A549 (cell line): ENCODE data around the gene UTF1. TPM values are rescaled to one million over a fixed set of nuclear protein-coding genes. Genes with fewer than 3 reads are reported as not detected.

Experiments used
- CBX2 ChIP-seq: fragments of 200-600 bp; sonication (generic); IDR thresholded peaks from 2 replicates; pipeline ENCODE4 v1.6.1; 2016; ENCODE audit warnings: low read depth, mild to moderate bottlenecking, borderline replicate concordance
- CBX8 ChIP-seq: fragments of 200-600 bp; sonication (generic); IDR thresholded peaks from 2 replicates; pipeline ENCODE4 v1.6.1; 2016
- CEBPB ChIP-seq, 2 experiments: fragments of >200 bp in 1 of 2; sonication (Bioruptor Twin) in 1 of 2; formaldehyde crosslinking in 1 of 2; IDR thresholded peaks; 2 replicates each; pipeline ENCODE4 v1.6.1; 2012 to 2016
- EHF ChIP-seq: fragments of 250-450 bp; sonication (Bioruptor Pico); IDR thresholded peaks from 2 replicates; pipeline ENCODE4 v1.5.0; 2020; ENCODE audit warnings: mild to moderate bottlenecking
- EHMT2 ChIP-seq: fragments of 200-600 bp; sonication (generic); IDR thresholded peaks from 2 replicates; pipeline ENCODE4 v1.6.1; 2016; ENCODE audit warnings: antibody characterized with exemption, low read depth, mild to moderate bottlenecking, moderate library complexity
- ESRRA ChIP-seq: fragments of 150-350 bp; IDR thresholded peaks from 2 replicates; pipeline ENCODE4 v1.6.1; 2014; ENCODE audit warnings: mild to moderate bottlenecking, low read length, borderline replicate concordance
- FOSB ChIP-seq: fragments of 250-450 bp; sonication (Bioruptor Pico); IDR thresholded peaks from 2 replicates; pipeline ENCODE4 v1.5.0; 2020; ENCODE audit warnings: mild to moderate bottlenecking, moderate library complexity
- GATA3 ChIP-seq: IDR thresholded peaks from 2 replicates; pipeline ENCODE4 v1.6.1; 2012; ENCODE audit warnings: borderline replicate concordance
- HDAC2 ChIP-seq: fragments of 200-600 bp; sonication (generic); IDR thresholded peaks from 2 replicates; pipeline ENCODE4 v1.6.1; 2016
- HOXA7 ChIP-seq: fragments of 250-450 bp; sonication (Bioruptor Pico); IDR thresholded peaks from 2 replicates; pipeline ENCODE4 v1.5.0; 2020; ENCODE audit warnings: mild to moderate bottlenecking, moderate library complexity
- HOXB5 ChIP-seq: fragments of 250-450 bp; sonication (Bioruptor Pico); IDR thresholded peaks from 2 replicates; pipeline ENCODE4 v1.5.0; 2020; ENCODE audit warnings: mild to moderate bottlenecking, moderate library complexity
- JUN ChIP-seq, 2 experiments: fragments of >200 bp; sonication (Bioruptor Twin); formaldehyde crosslinking; IDR thresholded peaks; 2 replicates in 1 of 2; 3 replicates in 1 of 2; pipeline ENCODE4 v1.6.1; 2016 to 2017
- JUNB ChIP-seq: fragments of >200 bp; sonication (Bioruptor Twin); formaldehyde crosslinking; IDR thresholded peaks from 2 replicates; pipeline ENCODE4 v1.6.1; 2016
- KDM1A ChIP-seq: fragments of 200-600 bp; sonication (generic); IDR thresholded peaks from 2 replicates; pipeline ENCODE4 v1.6.1; 2016; ENCODE audit warnings: low read depth, mild to moderate bottlenecking
- KDM5A ChIP-seq: fragments of 200-600 bp; sonication (generic); IDR thresholded peaks from 2 replicates; pipeline ENCODE4 v1.6.1; 2016; ENCODE audit warnings: antibody characterized with exemption, mild to moderate bottlenecking
- MAFK ChIP-seq: fragments of 450-650 bp; IDR thresholded peaks from 2 replicates; pipeline ENCODE4 v1.6.1; 2014; ENCODE audit not compliant: partially characterized antibody
- MYC ChIP-seq: IDR thresholded peaks from 2 replicates; pipeline ENCODE4 v1.6.1; 2012; ENCODE audit warnings: mild to moderate bottlenecking, inconsistent platforms, low read length, improper control_type of control experiment, borderline replicate concordance
- PHF8 ChIP-seq: fragments of 200-600 bp; sonication (generic); IDR thresholded peaks from 2 replicates; pipeline ENCODE4 v1.6.1; 2016; ENCODE audit warnings: low read depth, mild to moderate bottlenecking, antibody characterized with exemption, moderate library complexity, borderline replicate concordance
- POLR2A ChIP-seq: IDR thresholded peaks from 2 replicates; pipeline ENCODE4 v1.6.1; 2012; ENCODE audit warnings: mild to moderate bottlenecking, low read length
- RAD21 ChIP-seq, 2 experiments: fragments of >200 bp in 1 of 2; sonication (Bioruptor Twin) in 1 of 2; formaldehyde crosslinking in 1 of 2; IDR thresholded peaks in 1 of 2; conservative IDR thresholded peaks in 1 of 2; 2 replicates in 1 of 2; 3 replicates in 1 of 2; pipeline ENCODE4 v1.6.1; 2012 to 2018; ENCODE audit warnings: inconsistent platforms in 1 of 2
- SMC3 ChIP-seq: fragments of >200 bp; sonication (Bioruptor Twin); formaldehyde crosslinking; IDR thresholded peaks from 3 replicates; pipeline ENCODE4 v1.6.1; 2018; ENCODE audit warnings: inconsistent platforms
- SREBF2 ChIP-seq: fragments of 450-650 bp; IDR thresholded peaks from 2 replicates; pipeline ENCODE4 v1.6.1; 2014; ENCODE audit warnings: mild to moderate bottlenecking, moderate library complexity
- TFCP2L1 ChIP-seq: fragments of 250-450 bp; sonication (Bioruptor Pico); IDR thresholded peaks from 2 replicates; pipeline ENCODE4 v1.5.0; 2021; ENCODE audit warnings: mild to moderate bottlenecking
- TP53 ChIP-seq: fragments of 250-450 bp; sonication (Bioruptor Pico); IDR thresholded peaks from 2 replicates; pipeline ENCODE4 v1.5.0; 2021; ENCODE audit warnings: mild to moderate bottlenecking, moderate library complexity
- ZC3H11A ChIP-seq: fragments of 450-650 bp; IDR thresholded peaks from 2 replicates; pipeline ENCODE4 v1.6.1; 2014; ENCODE audit warnings: antibody characterized with exemption, mild to moderate bottlenecking
- ZFP36 ChIP-seq: fragments of 450-650 bp; IDR thresholded peaks from 2 replicates; pipeline ENCODE4 v1.6.1; 2014; ENCODE audit warnings: borderline replicate concordance; ENCODE audit not compliant: partially characterized antibody
- ZNF302 ChIP-seq: fragments of 250-450 bp; sonication (Bioruptor Pico); IDR thresholded peaks from 2 replicates; pipeline ENCODE4 v1.9.0; 2021; ENCODE audit warnings: inconsistent platforms, mild to moderate bottlenecking, moderate library complexity
- ZSCAN20 ChIP-seq: fragments of 250-450 bp; sonication (Bioruptor Pico); IDR thresholded peaks from 2 replicates; pipeline ENCODE4 v1.8.0; 2022; ENCODE audit warnings: mild to moderate bottlenecking, moderate library complexity
- polyA plus RNA-seq, 4 experiments: library from polyadenylated mRNA; depleted of rRNA in 3 of 4; stranded (reverse); fragments of >200 nt; fragmentation: RNase III in 1 of 4; extraction: RNeasy Plus Mini Kit Qiagen cat#74134 plus additional on column Dnase treatment in 1 of 4; gene quantifications; 2 replicates in 3 of 4; 3 replicates in 1 of 4; pipeline ENCODE4 v1.2.3, GENCODE V29; 2011 to 2017
- TF ChIP-seq, protein P1 (sequence below): fragments of >200 bp; sonication (Bioruptor Twin); formaldehyde crosslinking; IDR thresholded peaks from 3 replicates; pipeline ENCODE4 v1.6.1; 2016
- TF ChIP-seq, protein P2 (sequence below): fragments of 150-350 bp; IDR thresholded peaks from 2 replicates; pipeline ENCODE4 v1.6.1; 2014; ENCODE audit warnings: low read depth, mild to moderate bottlenecking, low read length
- TF ChIP-seq, protein P3 (sequence below): fragments of 450-650 bp; IDR thresholded peaks from 2 replicates; pipeline ENCODE4 v1.6.1; 2014; ENCODE audit warnings: antibody characterized with exemption
- TF ChIP-seq, protein P4 (sequence below): IDR thresholded peaks from 2 replicates; pipeline ENCODE4 v1.6.1; 2012; ENCODE audit warnings: low read depth, borderline replicate concordance
- TF ChIP-seq, protein P5 (sequence below): fragments of 250-450 bp; sonication (Bioruptor Pico); IDR thresholded peaks from 2 replicates; pipeline ENCODE4 v1.5.0; 2020; ENCODE audit warnings: low read depth, mild to moderate bottlenecking, moderate library complexity

The UTF1 gene
- polyA plus RNA-seq, 2 of the 4 experiments (the other 2 are of a cell fraction), result not detected

DNA sequence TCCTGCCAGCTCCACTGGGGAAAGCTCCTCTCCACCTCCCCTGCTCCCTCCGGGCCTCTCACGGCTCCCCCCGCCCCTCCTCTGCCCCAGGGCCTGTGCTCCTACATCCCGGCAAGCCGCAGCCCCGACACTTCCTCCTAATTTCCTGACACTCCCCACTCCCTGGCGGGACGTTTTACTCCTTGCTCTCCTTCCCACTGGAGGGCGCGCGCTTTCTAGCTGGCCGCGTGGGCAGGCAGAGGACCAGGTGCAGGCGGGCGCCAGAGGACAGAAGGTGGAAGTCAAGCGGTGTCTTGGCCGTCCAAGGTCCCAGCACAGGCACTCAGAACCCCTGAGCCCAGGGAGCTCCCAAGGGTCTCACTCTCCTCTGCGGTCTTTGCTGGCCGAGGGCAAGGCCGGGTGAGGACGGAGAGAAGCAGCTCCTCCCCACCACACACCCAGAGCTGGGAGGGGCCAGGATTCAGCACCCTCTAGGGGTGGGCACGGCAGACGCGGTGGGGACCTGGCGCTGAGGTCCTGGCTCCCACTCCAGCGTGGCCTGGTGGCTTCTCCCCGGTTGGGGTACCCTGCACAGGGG, 27.6 kb downstream of the UTF1 start (continued):
- TF ChIP-seq SMC3, result peak; percentile 63
- TF ChIP-seq, protein P1, sequence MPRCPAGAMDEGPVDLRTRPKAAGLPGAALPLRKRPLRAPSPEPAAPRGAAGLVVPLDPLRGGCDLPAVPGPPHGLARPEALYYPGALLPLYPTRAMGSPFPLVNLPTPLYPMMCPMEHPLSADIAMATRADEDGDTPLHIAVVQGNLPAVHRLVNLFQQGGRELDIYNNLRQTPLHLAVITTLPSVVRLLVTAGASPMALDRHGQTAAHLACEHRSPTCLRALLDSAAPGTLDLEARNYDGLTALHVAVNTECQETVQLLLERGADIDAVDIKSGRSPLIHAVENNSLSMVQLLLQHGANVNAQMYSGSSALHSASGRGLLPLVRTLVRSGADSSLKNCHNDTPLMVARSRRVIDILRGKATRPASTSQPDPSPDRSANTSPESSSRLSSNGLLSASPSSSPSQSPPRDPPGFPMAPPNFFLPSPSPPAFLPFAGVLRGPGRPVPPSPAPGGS, result no peak
- peak; percentile 54 to 55 for TF ChIP-seq RAD21 (conservative IDR thresholded peaks at IDR 0.05 in 1 of 2, IDR thresholded peaks at IDR 0.05 in 1 of 2)
- TF ChIP-seq, protein P2, sequence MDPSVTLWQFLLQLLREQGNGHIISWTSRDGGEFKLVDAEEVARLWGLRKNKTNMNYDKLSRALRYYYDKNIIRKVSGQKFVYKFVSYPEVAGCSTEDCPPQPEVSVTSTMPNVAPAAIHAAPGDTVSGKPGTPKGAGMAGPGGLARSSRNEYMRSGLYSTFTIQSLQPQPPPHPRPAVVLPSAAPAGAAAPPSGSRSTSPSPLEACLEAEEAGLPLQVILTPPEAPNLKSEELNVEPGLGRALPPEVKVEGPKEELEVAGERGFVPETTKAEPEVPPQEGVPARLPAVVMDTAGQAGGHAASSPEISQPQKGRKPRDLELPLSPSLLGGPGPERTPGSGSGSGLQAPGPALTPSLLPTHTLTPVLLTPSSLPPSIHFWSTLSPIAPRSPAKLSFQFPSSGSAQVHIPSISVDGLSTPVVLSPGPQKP, result no peak
- TF ChIP-seq, protein P3, sequence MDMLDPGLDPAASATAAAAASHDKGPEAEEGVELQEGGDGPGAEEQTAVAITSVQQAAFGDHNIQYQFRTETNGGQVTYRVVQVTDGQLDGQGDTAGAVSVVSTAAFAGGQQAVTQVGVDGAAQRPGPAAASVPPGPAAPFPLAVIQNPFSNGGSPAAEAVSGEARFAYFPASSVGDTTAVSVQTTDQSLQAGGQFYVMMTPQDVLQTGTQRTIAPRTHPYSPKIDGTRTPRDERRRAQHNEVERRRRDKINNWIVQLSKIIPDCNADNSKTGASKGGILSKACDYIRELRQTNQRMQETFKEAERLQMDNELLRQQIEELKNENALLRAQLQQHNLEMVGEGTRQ, result no peak
- TF ChIP-seq CBX8, result no peak
- TF ChIP-seq, protein P4, sequence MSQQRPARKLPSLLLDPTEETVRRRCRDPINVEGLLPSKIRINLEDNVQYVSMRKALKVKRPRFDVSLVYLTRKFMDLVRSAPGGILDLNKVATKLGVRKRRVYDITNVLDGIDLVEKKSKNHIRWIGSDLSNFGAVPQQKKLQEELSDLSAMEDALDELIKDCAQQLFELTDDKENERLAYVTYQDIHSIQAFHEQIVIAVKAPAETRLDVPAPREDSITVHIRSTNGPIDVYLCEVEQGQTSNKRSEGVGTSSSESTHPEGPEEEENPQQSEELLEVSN, result peak; percentile 74
- TF ChIP-seq, protein P5, sequence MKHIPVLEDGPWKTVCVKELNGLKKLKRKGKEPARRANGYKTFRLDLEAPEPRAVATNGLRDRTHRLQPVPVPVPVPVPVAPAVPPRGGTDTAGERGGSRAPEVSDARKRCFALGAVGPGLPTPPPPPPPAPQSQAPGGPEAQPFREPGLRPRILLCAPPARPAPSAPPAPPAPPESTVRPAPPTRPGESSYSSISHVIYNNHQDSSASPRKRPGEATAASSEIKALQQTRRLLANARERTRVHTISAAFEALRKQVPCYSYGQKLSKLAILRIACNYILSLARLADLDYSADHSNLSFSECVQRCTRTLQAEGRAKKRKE (CRISPR knock-in tag), result 0 out of 2 replicates have a peak, but pooled peaks have one; percentile 11
- peak; percentile 46 for TF ChIP-seq POLR2A
- peak; percentile 37; the same call in 1 of the 2 replicates for TF ChIP-seq PHF8
- TF ChIP-seq MYC, result peak; percentile 64; the same call in 1 of the 2 replicates
- TF ChIP-seq HOXB5 (CRISPR knock-in tag), result no peak
- TF ChIP-seq EHF, result no peak
- no peak for TF ChIP-seq ZNF302 (CRISPR knock-in tag)
- 0 out of 2 replicates have a peak, but pooled peaks have one; percentile 23 for TF ChIP-seq HOXA7
- no peak for TF ChIP-seq KDM1A
- TF ChIP-seq JUNB, result no peak
- TF ChIP-seq ZSCAN20 (CRISPR knock-in tag), result no peak
- TF ChIP-seq FOSB (CRISPR knock-in tag), result no peak
- TF ChIP-seq ZC3H11A, result no peak
- TF ChIP-seq MAFK, result no peak
- no peak for TF ChIP-seq KDM5A
- TF ChIP-seq SREBF2, result no peak
- no peak for TF ChIP-seq TP53 (CRISPR knock-in tag)
- peak in 1 of 2 experiments; percentile 49; a peak in 2 of 5 replicates for TF ChIP-seq JUN (IDR thresholded peaks at IDR 0.05)
- TF ChIP-seq ESRRA, result no peak
- TF ChIP-seq HDAC2, result 0 out of 2 replicates have a peak, but pooled peaks have one; percentile 25
- TF ChIP-seq TFCP2L1 (CRISPR knock-in tag), result no peak
- no peak for TF ChIP-seq CEBPB (IDR thresholded peaks at IDR 0.05)
- peak; percentile 21; the same call in 1 of the 2 replicates for TF ChIP-seq GATA3
- no peak for TF ChIP-seq EHMT2
- TF ChIP-seq ZFP36, result no peak
- TF ChIP-seq CBX2, result no peak
